ENCODE measurements around the gene ATG7.

The ATG7 gene

DNA sequence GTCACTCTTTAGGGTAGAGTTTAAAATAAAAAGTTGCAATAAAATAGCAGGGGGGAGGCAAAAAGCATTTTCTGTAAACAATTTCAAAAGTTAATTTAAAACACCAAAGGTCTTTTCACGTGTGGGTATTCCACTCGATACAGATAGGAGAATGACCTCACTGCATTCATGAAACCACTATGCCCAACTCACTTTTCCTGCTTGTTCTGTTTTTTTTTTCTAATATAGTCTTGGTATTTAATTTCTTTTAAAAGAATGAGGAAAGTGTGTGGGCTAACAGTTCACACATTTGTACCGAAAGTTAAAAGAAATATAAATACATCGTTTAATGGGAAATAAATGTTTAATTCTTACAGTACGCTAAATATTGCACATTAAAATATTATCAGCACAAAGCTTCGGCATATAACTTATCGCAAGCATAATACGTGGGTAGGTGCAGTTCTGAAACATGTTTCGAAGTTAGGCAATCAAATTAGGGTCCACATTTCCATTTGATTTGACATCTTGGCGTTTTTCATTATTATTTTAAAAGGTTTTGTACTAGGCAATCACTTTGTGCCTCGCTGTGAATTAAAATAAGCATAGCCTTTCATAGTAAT, 330.1 kb downstream of the ATG7 start:
- no peak for DNase-seq

DNA sequence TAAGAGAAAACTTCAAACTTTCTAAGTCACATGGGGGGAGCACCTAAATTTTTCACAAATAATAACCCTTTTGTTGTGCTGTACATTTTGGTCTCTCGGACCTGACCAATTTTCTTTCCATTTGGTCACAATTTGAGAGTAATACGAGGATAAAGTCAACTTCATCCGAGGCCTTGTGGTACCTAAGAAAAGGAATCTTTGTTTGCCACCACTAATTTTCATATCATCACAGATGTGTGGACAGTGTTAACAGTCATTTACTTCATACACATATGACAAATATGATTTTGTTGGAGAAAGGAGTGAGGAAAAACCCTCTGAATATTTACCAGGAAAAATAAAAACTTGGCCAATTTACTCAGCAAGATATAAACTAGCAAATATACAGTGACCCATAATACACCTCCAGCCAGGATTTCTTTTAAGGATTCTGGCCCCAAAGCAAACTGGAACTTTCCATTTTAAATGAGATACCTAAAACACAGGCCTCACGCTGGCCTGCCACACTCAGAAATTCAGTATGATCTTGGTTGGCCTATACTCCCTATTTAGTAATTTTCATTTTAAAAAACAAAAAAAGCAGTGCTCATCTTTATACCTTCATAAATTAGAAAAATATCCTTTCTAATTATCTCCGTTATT, 330.8 kb downstream of the ATG7 start:
- DNase-seq = no peak

DNA sequence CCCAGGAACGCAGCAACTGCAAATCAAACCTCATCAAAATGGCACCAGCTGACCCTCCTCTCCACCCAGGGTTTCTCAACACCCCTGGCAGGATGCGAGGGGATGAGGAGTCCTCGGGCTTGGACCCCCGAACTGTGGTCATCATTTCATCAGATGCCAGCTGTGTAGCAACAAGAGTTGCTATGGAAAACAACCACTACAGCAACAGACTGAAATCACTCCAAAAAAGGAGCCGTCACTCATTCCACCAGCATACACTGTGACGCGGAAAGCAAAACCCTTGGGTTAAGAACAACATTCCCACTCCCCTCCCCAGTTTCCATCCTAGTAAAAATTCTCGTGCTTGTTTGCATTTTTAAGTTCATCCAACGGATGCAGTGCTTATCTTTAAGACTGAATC, 331.4 kb downstream of the ATG7 start:
- peak; percentile 22 for DNase-seq

DNA sequence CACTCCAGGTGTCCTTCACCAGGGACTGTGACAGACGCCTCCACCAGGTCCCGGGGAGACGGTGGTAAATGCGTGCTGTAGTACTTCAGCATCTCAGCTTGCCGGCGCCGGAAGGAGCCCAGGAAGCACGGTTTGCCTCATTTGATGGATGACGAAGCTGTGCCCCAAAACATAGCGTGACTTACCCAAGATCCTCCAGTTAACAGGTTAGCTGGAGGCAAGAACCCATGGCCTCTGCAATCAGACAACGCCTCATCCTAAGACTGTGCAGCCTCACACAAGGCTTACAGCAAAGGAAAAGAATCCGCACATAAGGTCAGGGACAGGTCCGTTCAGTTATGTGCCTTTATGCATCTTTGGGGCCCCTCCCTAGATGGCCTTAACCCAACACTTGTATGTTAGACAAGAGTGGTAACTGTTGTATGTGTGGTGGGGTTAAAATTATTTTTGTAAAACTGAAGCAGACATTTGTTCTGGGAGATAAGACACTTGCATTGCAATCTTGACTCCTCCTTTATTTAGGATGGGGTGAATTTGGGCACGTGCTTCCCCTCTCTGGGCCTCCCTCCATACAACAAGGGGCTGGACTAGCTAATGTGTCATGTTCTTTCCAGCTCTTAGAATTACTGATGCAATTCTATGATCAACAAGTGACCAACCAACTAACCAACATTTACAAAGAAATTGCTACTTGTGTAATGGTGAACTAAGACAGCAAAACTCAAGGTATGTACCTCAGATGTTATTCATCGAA, 332.1 kb downstream of the ATG7 start:
- peak; percentile 94 for DNase-seq

DNA sequence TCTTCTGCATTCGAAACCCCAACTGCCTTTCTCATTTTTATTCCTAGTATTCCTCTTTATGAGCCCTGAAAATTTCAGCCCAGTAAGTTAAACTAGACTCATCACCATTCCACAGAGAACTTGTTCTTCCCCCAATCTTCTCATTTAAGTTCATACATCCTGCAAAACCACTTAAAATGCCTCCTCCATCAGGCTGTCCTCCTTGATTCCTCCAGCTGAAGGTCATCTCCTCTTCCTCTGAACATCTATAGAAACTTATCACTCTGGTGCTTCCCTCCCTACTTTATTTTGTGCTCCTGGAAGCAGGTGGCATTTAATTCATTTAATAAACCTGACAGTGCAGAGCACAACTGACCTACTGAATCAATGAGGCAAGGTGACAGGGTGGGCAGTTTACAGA, 333.2 kb downstream of the ATG7 start:
- DNase-seq = no peak

DNA sequence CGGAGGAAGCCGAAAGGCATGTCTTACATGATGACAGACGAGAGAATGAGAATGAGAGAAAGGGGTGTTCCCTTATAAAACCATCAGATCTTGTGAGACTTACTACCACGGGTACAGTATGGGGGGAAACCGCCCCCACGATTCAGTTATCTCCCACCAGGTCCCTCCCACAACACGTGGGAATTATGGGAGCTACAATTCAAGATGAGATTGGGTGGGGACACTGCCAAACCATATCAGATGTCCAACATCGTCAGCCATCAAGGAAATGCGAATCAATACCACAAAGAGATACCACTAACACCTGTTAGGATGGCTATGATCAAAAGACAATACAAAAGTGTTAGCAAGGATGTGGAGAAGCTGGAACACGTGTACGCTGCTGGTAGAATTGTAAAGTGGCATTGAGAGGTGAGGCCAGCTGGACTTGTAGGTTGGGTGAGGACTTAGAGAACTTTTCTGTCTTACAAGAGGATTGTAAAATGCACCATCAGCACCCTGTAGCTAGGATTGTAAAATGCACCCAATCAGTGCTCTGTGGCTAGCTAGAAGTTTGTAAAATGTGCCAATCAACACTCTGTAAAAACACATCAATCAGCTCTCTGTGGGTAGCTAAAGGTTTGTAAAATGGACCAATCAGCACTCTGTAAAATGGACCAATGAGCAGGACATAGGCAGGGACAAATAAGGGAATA, 334.0 kb downstream of the ATG7 start:
- DNase-seq = no peak

DNA sequence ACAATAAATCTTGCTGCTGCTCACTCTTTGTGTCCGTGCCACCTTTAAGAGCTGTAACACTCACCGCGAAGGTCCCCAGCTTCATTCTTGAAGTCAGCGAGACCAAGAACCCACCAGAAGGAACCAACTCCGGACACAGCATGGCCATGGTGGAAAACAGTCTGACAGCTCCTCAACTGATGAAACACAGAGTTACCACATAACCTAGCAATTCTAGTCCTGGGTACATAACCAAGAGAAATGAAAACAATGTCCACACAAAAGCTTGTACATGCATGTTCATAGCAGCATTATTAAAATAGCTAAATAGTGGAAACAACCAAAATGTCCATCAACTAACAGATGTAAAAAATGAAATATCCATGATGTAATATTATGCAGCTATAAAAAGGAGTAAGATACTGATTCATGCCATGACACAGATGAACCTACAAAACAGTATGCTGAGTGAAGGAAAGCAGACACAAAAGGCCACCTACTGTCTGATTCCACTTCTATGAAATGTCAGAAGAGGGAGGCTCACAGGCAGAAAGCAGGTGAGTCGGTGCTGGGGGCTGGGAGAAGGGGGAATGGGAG, 334.8 kb downstream of the ATG7 start:
- no peak for DNase-seq

Measured in hematopoietic multipotent progenitor cell treated with erythropoietin and hydrocortisone succinate and interleukin-3 and kit ligand, for 4 days (in vitro differentiated cells).